ENCODE measurements around the gene PTK6.

The PTK6 gene

DNA sequence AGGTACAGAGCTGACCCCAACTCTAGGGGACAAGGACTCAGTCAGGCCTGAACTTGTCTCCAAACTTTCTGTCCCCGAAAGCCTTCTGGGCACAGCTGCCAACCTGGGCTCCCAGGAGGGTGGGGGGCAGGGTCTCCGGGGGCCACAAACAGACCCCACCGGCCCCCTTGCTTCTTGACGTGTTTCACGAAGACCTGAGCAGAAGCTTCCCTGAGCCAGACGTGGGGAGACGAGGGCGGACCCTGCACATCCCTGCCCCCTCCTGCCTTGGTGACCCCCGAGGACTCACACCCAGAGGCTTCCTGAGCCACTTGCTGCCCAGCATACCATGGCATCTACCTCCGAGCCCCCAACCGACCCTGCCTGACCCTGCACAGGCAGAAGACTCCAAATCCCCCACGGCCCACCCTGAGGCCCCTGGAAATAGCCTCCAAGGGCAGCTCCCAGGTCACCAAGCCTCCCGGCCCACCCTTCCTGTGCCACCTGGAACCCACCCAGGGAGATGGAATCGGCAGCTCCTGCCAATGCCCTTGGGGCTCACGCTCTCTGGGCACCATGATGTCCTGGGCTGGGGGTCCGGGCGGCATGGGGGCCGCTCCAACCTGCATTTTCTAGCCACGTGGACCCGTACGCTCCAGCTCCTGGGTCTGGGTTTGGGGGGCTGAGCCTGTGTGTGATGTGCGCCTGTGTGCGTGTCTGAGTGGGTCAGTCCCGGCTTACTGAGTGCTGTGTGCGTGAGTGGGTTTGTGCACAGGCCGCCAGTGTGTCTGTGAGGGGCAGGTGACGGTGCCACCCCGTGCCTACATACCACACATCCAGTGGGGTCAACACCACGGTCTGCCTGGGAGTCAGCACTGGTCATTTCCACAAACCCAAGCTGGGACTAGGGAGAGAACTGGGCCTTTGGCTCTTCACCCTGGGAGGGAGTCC lies 2.5 kb upstream of the PTK6 start:
- Histone ChIP-seq H3K27me3 (ENCODE audit: control insufficient read depth, low read length) (peaks cover 12% of the 10 kb centered on the region), H4K20me1 (ENCODE audit: control insufficient read depth, insufficient read depth, low read depth, low read length) (no peaks in the 10 kb centered on the region), H3K27ac (ENCODE audit: low read depth, low read length) (no peak overlapping the region), H3K9me3 (ENCODE audit: control insufficient read depth, insufficient read depth, low read length) (no peaks in the 10 kb centered on the region), H3K4me1 (ENCODE audit: control insufficient read depth, low read length) (peaks cover 25% of the 10 kb centered on the region), H3K4me2 (ENCODE audit: low read length) (no peak overlapping the region), H3K36me3 (ENCODE audit: control insufficient read depth, low read length) (no peaks in the 10 kb centered on the region), H3K79me2 (ENCODE audit: control insufficient read depth, low read length) (no peaks in the 10 kb centered on the region), H3F3A (ENCODE audit: control insufficient read depth, insufficient read depth) (no peaks in the 10 kb centered on the region), H3K9me2 (replicated peaks; ENCODE audit: control insufficient read depth, low read length) (no peaks in the 10 kb centered on the region), H3K4me3 (ENCODE audit: low read length) (no peak overlapping the region)
- TF ChIP-seq CTCF (IDR thresholded peaks at IDR 0.05; ENCODE audit: low read depth, low read length, poor library complexity, severe bottlenecking) (no peak), EZH2phosphoT487 (IDR thresholded peaks at IDR 0.05; ENCODE audit: borderline replicate concordance, low read length) (no peak)

- no peak overlapping the region for H3K4me2 ChIP-seq (ENCODE audit: low read length)
- H3K27me3 ChIP-seq (ENCODE audit: control insufficient read depth, low read length) = peaks cover 6% of the 10 kb centered on the region
- no peaks in the 10 kb centered on the region for H4K20me1 ChIP-seq (ENCODE audit: control insufficient read depth, insufficient read depth, low read depth, low read length)
Measured at GRCh38 chr20:63539092-63539430, 1.9 kb upstream of the PTK6 start.

DNA sequence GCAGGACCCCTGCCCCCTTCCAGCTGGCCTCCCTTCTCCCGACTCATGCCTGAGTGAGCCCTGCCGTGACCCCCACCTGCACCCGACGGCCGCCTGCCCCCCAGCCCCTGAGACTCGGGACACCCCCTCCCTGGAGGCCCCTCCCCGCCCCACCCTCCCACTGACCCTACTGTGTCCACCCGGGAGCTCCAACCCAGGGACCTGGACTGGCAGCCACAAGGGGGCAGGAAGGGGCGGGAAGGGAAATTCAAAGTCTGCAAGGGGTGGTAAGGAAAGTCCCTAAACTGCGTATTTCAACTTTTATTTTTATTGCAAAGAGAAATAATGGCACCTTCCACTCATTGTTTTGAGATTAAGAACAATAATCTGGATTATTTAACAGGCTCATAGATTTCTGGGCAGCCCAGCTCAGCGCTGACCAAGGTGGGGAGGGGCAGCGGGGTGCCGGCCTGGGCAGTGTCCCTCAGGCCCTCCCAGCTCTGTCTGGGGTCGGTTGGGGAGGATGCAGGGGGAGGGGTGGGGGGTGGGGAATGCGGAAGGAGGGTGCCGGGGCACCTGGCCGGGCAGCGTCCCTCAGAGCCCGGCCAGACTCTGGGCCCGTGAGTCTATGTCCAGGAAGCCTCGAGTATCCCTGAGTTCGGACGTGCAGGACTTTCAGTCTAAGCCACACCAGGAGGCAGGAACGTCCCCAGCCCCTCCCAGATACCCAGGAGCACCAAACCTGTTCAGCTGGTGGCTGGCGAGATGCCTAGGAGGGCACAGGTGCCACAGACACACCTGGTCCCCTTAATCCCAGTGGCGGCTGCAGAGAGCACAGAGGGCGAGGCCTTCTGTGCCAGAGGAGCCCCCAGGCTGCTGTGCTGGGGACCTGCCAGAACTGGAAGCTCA lies 1.3 kb upstream of the PTK6 start:
- H3K36me3 ChIP-seq (ENCODE audit: control insufficient read depth, low read length) = no peaks in the 10 kb centered on the region
- no peaks in the 10 kb centered on the region for H4K20me1 ChIP-seq (ENCODE audit: control insufficient read depth, insufficient read depth, low read depth, low read length)
- H3K9me2 ChIP-seq (replicated peaks; ENCODE audit: control insufficient read depth, low read length) = no peaks in the 10 kb centered on the region
- TF ChIP-seq CTCF (IDR thresholded peaks at IDR 0.05; ENCODE audit: low read depth, low read length, poor library complexity, severe bottlenecking) = no peak
- no peak for TF ChIP-seq EZH2phosphoT487 (IDR thresholded peaks at IDR 0.05; ENCODE audit: borderline replicate concordance, low read length)
- H3F3A ChIP-seq (ENCODE audit: control insufficient read depth, insufficient read depth) = no peaks in the 10 kb centered on the region
- H3K9me3 ChIP-seq (ENCODE audit: control insufficient read depth, insufficient read depth, low read length) = no peaks in the 10 kb centered on the region
- no peaks in the 10 kb centered on the region for H3K79me2 ChIP-seq (ENCODE audit: control insufficient read depth, low read length)
- H3K27me3 ChIP-seq (ENCODE audit: control insufficient read depth, low read length) = peaks cover under 1% of the 10 kb centered on the region; the same call in 1 of the 2 replicates
- peak overlapping the region; percentile 73 for H3K4me3 ChIP-seq (ENCODE audit: low read length)
- peak overlapping the region; percentile 95 for H3K4me2 ChIP-seq (ENCODE audit: low read length)
- no peak overlapping the region for H3K27ac ChIP-seq (ENCODE audit: low read depth, low read length)
- H3K4me1 ChIP-seq (ENCODE audit: control insufficient read depth, low read length) = peaks cover 25% of the 10 kb centered on the region

More at GRCh38 chr20:63539092-63539430, 1.9 kb upstream of the PTK6 start:
- Histone ChIP-seq H3K4me1 (ENCODE audit: control insufficient read depth, low read length) (peaks cover 25% of the 10 kb centered on the region), H3K79me2 (ENCODE audit: control insufficient read depth, low read length) (no peaks in the 10 kb centered on the region), H3K27ac (ENCODE audit: low read depth, low read length) (no peak overlapping the region), H3K9me2 (replicated peaks; ENCODE audit: control insufficient read depth, low read length) (no peaks in the 10 kb centered on the region), H3K4me3 (ENCODE audit: low read length) (no peak overlapping the region), H3F3A (ENCODE audit: control insufficient read depth, insufficient read depth) (no peaks in the 10 kb centered on the region), H3K36me3 (ENCODE audit: control insufficient read depth, low read length) (no peaks in the 10 kb centered on the region), H3K9me3 (ENCODE audit: control insufficient read depth, insufficient read depth, low read length) (no peaks in the 10 kb centered on the region)
- no peak for TF ChIP-seq EZH2phosphoT487 (IDR thresholded peaks at IDR 0.05; ENCODE audit: borderline replicate concordance, low read length)
- no peak for TF ChIP-seq CTCF (IDR thresholded peaks at IDR 0.05; ENCODE audit: low read depth, low read length, poor library complexity, severe bottlenecking)
